Measurements from ENCODE around the gene SERPINA1.

DNA sequence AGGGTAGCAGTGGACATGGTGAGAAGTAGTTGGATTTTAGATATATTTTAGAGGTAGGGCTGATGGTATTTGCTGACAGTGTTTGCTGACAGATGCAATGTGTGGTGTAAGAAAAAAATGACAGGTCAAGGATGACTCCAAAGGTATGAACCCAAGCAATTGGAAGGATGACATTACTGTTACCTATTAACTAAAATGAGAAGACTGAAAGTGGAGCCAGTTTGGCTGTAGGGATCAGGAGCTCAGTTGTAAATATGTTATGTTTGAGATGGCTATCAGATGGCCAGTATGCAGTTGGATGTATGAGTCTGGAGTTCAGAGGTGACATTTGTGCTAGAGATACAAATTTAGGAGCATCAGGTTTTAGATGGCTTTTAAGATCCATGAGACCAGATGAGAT is 47.9 kb downstream of the SERPINA1 start:
- TF ChIP-seq CTCF (IDR thresholded peaks at IDR 0.05; ENCODE audit: low read depth, low read length, poor library complexity, severe bottlenecking) = no peak
- no peak for TF ChIP-seq EZH2phosphoT487 (IDR thresholded peaks at IDR 0.05; ENCODE audit: borderline replicate concordance, low read length)

All from DOHH2 (cell line).